Measurements from ENCODE around the gene EDIL3.
"Not testable (repeated sequence)": the region's sequence is repeated elsewhere in the genome, so short reads cannot be mapped to it uniquely, and the experiment has no call there.

The EDIL3 gene

DNA sequence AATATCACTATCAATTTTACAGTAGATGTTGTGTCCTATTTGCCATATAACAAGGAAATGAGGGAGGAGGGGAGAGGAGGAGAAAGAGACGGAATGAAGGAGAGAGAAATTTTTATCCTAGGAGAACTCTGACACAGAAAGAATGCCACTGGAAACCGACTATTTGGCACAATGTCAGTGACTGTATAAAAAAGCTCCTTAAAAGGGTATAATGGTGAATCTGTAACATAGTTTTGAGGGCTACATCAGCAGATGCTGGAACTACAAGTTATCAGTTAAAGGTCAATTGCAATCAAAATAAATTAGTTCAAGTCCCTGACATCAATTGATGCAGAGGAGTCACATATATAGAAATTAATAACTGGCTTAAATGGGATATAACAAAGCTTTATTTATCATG lies 5.7 kb downstream of the EDIL3 start:
- no peak for DNase-seq (ENCODE audit: low read depth)

DNA sequence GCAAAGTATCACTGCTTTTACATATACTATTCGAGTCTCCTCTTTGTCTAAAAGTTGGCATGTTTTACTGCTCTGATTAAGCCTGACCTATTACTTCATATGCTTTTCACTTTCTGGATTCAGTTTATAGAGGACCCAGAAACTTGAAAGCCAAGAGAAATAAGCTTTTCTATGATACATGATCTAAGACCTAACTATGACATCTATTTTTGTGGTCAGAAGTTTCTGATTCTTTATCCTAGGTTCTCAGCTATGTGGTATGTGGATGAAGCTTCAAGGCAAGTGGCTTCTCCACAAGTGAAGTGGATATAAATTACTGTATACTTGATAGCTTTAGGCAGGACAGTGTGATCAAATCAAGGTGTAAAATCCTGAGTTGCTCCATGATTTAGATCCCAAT lies 6.3 kb downstream of the EDIL3 start:
- no peak for DNase-seq (ENCODE audit: low read depth)

DNA sequence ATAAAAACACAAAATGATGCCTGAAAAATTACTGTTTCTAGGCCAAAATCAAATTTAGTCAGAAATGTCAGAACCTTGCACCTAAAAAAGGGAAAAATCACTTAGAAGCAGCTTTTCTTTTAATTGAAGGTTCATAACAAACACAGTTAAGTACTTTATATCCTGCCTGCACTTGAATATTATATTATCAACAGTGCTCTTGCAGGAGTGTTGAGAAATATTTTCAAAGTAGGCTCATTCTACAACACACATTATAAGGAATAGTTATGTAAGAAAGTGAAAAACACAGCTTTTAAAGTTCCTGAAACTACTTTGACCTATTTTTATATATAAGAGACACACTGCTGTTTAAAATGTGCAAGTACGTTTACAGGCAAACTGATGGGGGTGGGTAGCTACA lies 8.3 kb downstream of the EDIL3 start:
- DNase-seq (ENCODE audit: low read depth) = no peak

DNA sequence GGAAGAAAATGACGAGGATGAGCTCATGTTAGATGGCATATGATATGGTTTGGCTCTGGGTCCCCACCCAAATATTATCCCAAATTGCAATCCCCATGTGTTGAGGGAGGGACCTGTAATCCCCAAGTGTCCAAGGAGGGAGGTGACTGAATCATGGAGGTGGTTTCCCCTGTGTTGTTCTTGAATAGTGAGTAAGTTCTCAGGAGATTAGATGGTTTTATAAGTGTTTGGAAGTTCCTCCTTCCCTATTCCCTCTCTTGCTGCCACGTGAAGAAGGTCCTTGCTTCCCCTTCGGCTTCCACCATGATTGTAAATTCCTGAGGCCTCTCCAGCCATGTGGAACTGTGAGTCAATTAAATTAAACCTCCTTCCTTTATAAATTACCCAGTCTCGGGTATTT lies 10.1 kb downstream of the EDIL3 start:
- DNase-seq (ENCODE audit: low read depth) = no peak

DNA sequence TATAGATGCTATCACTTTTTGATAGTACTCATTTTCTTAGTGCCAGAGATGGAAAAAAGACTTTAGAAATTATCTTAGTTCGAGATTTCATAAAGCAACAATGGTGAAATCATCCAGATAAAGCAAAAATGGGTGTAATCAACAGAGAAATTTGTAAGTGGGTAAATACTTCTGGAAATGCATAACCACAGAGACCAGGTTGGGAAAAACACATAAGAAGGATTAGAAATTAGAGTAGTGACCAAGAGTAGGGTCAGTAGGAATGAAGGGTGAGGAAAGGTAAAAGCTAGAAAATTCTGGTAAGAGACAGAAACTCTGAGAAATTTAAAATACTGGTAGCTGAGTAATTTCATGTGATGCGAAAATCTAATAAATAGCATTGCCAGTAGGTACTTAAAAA lies 11.2 kb downstream of the EDIL3 start:
- DNase-seq (ENCODE audit: low read depth) = no peak

DNA sequence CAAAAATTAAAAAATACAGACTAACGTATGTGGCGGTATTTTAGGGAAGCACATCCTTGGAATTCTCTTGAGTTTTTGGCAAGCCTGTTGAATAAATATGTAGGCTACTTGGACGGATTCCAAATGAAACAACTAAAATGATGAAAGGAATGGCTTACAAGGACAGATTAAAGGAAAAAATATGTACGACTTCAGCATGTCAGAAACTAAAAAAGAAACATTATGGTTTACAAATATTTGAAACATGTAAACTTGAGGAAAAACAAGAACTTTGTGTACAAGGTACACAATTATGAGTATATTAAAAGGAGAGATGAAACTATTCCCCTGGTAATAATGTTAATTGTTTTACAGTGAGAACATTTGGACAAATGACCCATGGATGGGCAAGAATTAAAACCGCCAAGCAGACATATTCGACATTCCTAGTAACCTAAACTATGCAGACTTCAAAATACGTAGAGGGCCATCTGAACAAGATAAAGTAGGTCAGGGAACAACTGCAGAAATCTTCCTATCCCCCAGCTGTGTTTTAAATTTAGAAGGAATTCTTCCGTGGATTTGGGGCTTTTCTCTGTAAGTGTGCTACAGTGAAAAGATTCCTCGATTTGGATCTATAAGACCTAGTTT lies 12.5 kb downstream of the EDIL3 start:
- DNase-seq (ENCODE audit: low read depth) = no peak

DNA sequence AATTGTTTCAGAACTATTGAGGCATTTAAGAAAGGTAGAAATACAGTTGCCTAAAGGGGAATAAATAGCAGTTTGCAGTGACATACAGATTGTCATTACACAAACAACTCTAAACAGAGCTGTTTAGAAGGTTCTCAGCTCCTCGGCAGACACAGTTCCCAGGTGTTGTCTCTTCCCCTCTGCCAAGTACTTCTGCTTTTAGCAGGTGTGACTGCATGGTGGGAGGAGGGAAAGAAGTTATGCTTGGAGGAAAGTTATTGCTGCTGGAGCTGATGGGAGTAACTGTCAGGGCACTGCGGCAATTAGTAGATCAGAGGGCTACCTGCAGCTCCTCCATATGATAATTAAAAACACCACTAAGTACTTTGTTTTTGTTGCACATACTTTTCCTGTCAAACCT lies 14.5 kb downstream of the EDIL3 start:
- no peak for DNase-seq (ENCODE audit: low read depth)

DNA sequence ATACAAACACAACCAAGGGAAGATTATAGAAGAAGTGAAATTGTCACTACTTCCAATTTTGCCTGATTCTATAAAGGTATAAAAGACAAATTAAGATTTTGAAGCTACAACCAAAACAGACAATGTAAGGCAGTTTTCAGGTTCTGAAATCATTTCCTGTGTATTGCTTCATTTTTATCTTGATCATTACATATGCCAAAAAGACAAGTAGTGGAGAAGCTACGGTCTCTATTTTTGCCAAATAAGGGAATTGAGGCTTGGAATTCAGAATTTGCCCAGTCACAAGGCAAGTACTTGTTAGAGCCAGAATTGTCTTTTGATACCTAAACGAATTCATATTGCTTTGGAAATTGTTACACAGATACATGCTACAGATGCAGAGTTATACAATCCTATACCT lies 20.6 kb downstream of the EDIL3 start:
- no peak for DNase-seq (ENCODE audit: low read depth)

DNA sequence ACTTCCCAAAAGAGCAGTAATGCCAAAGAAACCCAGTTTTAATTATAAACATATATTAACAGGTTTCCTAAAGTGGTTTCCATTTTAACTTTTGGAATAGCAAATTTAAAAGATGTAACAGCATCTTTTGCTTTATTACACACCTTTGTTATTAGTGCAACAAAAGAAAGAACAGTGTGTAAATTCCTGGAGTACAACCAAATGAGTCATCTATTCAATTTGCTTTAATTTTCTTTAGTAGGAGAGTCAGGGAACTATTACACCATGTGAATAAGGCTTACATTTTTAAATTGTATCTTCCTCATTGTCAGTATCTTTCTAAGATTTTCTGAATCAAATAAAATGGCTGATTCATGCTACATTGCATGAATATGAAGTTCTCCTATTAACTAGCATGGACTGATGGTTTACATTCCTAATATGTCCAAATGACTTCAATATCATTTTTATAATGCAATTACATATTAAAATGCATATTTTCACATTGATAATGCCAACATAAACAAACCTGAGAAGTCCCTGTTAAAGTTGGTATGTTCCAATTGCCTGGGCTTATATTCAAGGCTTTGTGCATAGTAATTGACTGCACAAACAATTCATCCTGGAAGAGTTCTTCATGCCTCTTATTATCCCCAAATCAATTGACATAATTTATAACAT lies 22.5 kb downstream of the EDIL3 start:
- DNase-seq (ENCODE audit: low read depth) = no peak

DNA sequence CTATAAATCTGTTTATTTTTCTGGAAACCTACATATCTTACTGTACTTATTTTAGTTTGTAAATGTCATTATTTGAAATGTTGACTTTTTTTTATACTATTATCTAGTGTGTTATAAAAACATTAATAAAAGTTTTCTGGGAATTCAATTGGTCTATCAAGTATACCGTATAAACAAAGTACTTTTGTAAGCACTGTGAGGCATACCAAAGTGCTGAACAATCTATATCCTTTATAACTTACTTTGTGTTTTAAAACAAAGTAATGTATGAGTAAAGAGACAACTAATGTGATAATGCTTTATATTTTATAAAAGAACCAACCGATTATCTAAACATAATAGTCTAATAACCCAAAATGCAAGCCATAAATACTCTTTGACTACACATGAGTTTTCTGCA lies 23.1 kb downstream of the EDIL3 start:
- no peak for DNase-seq (ENCODE audit: low read depth)

DNA sequence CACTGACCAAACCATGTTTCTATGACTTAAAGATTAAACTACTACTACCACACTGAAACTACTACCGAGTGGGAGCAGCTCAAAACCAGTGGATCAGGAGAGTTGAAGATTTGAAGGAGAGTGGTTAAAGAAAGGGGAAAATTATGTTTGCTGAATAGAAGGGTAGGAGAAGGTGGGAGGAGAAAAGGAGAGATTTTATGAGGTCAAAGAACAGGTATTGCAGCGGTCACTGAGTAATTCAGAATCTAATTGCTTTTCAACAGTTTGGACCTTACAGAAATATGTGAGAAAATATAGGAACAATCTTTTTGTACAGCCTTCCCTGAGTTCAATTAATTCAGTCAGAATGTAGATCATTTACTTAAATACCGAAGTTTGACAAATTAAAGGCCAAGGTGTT lies 24.6 kb downstream of the EDIL3 start:
- no peak for DNase-seq (ENCODE audit: low read depth)

DNA sequence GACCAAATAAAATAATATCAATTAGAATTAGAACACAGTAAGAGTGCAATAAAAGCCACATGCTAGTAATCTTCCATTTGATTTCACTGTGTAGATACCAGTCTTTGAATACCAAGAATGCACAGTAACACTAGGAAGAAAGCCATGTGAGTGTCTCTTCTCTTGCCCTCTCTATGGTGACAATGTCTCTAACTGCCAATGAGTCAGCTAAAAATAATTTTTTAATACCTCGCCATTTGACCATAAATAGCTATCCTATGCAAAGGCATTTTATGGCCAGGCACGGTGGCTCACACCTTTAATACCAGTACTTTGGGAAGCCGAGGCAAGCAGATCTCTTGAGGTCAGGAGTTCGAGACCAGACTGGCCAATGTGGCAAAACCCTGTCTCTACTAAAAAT lies 30.6 kb downstream of the EDIL3 start:
- no peak for DNase-seq (ENCODE audit: low read depth)

DNA sequence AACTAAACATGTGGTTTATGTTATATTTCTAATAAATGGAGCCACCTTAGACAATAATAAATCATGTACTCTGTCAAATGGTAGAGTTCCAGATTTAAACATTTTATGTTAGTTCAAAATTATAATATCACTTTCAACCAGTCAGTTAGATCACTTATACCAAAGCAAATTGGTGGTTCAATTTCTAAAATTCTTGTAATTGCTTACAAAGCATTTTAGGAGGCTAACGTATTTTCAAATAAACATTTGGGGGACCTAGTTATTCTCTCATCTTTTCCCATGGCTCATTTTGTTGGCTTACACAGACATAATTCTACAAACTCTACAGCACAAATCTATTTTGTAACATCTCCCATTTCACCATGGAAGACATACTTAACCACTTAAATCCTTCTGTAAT lies 39.9 kb downstream of the EDIL3 start:
- no peak for DNase-seq (ENCODE audit: low read depth)

DNA sequence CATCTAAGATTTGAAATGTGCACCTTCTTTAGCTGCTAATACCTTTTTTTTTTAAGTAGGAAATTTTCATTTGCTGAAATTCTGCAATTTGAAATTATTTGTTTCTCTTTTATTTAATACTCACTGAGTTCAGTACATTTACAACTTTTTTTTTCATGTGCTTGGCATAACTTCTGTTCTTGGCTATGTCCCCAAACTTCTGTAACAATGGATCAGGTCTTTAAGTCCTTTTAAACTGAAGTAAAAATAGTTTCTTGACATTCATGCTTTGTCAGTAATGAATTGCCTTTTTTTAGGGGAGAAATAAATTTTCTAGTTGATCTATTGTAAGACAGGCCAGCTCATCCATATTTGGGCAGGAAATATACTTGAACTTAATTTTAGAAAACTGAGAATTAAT lies 41.5 kb downstream of the EDIL3 start:
- DNase-seq (ENCODE audit: low read depth) = no peak

DNA sequence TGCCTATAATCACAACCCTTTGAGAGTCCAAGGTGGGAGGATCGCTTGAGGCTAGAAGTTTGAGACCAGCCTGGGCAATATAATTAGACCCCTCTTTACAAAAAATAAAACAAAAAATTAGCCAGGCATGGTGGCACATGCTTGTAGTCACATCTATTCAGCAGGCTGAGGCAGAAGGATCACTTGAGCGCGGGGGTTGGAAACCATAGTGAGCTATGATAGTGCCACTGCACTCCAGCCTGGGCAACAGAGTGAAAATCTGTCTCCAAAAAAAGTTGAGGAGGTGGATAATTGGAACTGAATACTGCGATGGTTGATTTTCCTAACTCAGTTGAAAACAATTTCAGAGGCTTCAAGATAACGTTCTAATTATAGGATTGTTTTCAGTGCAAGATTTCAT lies 52.6 kb downstream of the EDIL3 start:
- no peak for DNase-seq (ENCODE audit: low read depth)

DNA sequence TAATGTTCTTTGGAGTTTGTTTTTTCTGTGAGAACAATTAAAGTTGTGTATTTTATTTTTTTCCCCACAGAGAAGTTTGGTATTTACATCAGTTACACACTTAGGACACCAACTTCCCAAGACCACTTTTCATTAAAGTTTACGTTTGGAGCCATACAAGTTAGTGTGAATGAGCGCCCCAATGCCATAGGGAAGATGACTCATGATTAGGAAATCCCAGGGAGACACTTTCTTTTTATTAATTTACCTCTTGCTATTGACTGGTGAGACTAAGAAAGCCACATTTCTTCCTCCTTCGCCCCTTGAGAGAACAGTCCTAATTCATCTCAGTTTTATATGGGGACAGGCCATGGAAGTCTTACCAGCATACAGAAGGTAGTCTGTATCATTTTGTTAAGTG lies 57.1 kb downstream of the EDIL3 start:
- DNase-seq (ENCODE audit: low read depth) = no peak

DNA sequence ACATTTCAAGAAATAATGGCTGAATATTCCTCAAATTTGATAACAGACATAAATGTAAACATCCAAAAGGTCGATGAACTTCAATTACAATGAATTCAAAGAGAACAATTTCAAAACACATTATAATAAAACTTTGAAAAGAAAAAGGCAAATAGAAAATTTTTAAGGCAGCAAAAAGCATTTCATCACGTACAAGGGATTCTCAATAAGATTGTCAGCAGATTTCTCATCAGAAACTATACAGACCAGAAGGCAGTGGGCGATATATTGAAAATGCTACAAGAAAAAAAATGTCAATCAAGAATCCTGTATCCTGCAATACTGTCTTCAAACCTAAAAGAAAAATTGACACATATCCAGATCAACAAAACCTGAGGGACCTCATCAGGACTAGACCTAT lies 62.0 kb downstream of the EDIL3 start:
- no peak for DNase-seq (ENCODE audit: low read depth)

DNA sequence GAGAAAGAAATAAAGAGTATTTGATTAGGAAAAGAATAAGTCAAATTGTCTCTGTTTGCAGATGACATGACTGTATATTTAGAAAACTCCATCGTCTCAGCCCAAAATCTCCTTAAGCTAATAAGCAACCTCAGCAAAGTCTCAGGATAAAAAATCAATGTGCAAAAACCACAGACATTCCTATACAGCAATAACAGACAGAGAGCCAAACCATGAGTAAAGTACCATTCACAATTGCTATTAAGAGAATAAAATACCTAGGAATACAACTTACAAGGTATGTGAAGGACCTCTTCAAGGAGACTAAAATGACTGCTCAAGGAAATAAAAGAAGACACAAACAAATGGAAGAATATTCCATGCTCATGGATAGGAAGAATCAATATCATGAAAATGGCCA lies 66.9 kb downstream of the EDIL3 start:
- not testable (repeated sequence) for DNase-seq (ENCODE audit: low read depth)

DNA sequence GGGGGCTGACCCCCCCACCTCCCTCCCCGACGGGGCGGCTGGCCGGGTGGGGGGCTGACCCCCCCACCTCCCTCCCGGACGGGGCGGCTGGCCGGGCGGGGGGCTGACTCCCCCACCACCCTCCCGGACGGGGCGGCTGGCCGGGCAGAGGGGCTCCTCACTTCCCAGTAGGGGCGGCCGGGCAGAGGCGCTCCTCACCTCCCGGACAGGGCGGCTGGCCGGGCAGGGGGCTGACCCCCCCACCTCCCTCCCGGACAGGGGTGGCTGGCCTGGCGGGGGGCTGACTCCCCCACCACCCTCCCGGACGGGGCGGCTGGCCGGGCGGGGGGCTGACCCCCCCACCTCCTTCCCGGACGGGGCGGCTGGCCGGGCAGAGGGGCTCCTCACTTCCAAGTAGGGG lies 72.4 kb downstream of the EDIL3 start:
- not testable (repeated sequence) for DNase-seq (ENCODE audit: low read depth)

DNA sequence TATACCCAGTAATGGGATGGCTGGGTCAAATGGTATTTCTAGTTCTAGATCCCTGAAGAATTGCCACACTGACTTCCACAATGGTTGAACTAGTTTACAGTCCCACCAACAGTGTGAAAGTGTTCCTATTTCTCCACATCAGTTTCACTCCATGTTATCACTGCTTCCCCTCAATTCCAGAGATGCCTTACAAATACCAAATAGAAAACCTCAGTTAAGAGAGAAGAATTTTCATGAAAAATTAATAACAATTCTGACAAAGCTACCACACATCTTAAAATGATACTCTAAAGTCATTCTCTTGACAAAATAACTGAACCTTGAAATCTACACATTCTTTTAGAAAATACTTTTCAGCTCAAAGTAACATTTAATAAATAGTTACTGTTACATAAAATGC lies 74.8 kb downstream of the EDIL3 start:
- not testable (repeated sequence) for DNase-seq (ENCODE audit: low read depth)

DNA sequence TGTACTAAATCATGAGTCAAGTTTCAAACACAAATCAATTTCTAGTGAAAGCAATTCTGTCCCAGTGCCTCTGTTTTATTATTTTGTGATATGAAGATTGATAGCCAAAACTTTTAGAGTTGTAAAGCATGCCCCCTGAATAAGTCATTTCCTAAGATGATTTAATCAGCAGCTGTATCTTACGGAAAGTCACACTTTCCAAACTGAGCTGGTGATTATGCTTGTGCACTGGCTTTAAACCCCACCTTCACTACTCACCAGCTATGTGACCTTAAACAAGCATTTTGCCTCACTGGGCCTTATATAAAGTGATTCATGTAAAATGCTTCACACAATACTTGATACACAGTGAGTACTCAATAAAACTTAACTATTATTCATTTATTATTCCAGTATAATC lies 78.1 kb downstream of the EDIL3 start:
- no peak for DNase-seq (ENCODE audit: low read depth)

DNA sequence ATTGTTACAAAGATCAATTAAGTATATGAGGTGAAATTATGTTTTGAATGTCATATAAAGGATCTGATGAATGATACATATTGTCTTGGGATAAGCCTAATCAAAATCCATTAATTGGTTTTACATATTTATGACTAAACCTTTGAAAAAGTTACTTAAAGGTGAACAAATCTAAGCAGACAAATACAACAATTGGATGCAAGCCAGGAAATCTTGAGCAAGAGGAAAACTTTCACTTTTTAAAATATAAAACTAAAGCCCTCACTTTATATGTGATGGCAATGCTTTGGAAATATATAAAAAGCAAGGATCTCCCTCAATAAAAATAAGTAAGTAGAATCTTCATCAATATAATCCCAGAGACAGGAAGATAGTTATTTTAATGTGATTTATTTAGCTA lies 80.1 kb downstream of the EDIL3 start:
- DNase-seq (ENCODE audit: low read depth) = no peak

DNA sequence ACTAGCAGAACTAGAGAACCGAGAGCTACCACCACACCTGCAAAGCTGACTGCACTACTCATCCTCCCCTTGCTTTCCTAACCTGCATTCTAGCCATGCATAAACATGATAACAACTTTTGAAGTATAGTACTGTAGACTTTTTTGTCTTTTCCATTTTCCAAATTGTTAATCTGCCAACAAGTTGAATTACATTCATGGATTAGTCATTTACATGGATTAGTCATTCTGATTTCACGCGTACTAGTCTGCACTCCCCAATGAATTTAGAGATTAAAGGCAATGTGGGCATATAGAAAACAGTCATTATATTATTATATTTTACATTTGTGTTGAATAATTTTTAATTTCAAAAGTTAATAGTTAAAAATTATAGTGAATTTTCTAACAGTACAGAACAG lies 81.4 kb downstream of the EDIL3 start:
- DNase-seq (ENCODE audit: low read depth) = no peak

DNA sequence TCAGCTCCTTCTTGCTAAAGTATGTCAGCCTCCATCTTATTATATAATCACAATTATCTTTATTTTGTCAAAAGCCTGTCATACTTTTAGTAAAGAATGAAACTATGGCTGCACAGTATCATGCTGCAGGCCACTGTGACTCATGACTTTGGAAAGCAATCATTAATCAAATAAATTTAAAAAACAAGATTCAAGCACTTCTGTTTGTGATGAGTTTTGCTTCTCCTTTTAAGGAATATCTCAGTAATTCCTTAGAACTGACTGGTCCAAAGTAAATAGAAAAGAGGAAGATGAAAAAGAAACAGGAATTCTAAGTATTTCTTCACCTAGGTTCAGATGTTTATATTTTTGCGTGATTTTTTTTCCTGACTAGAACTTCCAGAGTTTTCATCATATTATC lies 83.1 kb downstream of the EDIL3 start:
- DNase-seq (ENCODE audit: low read depth) = no peak

Measured in activated T-cell treated with anti-CD3 and anti-CD28 coated beads for 24 hours (primary cell).